ENCODE results near the gene METAP1D.
"Not testable (repeated sequence)": the region's sequence is repeated elsewhere in the genome, so short reads cannot be mapped to it uniquely, and the experiment has no call there.

The METAP1D gene

GRCh38 chr2:171999604-172000469 lies at the start of gene METAP1D:
Gene METAP1D (plus strand): TSS chr2:171999953. CDS start chr2:171999970, 17 bp downstream.
- peak; percentile 93 to 97 for DNase-seq

DNA sequence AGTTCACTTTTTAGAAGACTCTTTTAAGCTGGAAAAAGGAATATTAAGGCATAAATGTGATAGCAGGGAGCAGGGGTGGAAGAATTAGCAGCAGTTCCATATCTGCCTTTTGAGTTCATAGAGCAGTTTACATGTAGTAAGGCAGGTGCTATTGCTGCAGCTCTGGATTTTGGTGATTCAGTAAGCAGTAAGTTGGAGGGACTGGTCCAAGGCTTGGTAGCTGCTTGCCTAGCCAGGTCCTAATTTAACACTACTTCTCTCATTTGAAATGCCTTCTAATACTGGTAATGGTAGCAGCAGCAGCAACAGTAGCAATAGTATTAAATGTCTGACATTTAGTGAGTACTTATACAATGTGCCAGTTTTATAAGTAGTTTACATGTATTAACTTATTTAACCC lies 47.5 kb upstream of the METAP1D start:
- no peak for DNase-seq

DNA sequence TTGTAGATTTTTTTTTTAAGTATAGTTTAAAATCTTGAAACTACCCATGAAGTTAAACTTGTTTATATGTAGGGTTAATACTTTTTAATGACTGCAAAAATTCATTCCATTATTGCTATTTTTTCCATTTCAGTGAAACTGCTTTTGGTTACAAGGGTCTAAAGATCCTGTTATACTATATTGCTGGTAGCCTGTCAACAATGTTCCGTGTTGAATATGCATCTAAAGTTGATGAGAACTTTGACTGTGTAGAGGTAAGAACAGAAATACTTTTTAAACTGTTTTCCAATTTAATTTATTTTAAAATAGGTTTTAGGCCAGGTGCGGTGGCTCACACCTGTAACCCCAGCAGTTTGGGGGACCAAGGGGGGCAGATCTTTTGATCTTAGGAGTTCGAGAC lies 47.0 kb upstream of the METAP1D start:
- no peak for DNase-seq

DNA sequence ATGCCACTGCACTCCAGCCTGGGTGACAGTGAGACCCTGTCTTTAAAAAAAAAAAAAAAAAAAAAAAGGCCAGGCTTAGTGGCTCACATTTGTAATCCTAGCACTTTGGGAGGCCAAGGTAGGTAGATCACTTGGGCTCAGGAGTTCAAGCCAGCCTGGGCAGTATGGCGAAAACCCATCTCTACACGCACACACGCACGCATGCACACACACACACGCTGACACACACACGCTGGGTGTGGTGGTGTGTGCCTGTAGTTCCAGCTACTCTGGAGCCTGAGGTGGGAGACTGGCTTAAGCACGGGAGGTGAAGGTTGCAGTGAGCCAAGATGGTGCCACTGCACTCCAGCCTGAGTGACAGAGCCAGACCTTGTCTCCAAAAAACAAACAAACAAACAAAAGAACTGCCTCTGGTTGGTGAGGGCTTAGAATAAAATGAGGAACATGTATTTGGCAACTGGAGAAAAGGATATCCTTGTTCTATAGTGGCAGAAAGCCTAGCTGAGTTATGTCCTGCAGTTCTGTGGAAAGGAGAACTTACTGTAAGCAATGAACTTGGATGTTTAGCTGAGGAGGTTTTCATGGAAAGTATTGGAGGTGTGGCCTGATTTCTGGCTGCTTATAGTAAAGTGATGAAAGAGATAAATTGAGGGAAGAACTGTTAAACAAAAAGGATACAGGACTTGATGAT lies 43.5 kb upstream of the METAP1D start:
- DNase-seq, result no peak

DNA sequence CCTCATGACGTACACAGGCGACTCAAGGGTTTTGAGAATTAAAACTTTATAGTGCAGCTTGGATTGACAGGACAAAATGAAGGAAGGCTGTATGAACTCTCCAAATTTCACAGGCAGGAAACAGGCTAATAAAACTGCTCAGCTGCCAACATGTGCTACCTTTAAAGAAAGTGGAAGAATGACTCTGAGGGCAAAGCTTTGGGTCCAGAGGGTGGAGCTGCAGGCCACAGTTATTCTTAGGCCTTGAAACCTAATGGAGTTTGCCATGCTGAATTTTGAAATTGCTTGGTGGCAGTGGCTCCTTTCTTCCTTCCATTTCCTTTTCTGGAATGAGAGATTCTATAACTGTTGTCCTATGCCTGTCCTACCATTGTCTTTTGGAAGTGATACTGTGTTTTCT lies 42.7 kb upstream of the METAP1D start:
- DNase-seq, result peak in 1 of 2 experiments; percentile 35

- no peak for DNase-seq
Observed at GRCh38 chr2:171958475-171958874, 41.3 kb upstream of the METAP1D start.

GRCh38 chr2:171959998-171960397 lies 39.8 kb upstream of the METAP1D start:
- no peak for DNase-seq

GRCh38 chr2:171960570-171960969 lies 39.2 kb upstream of the METAP1D start:
- DNase-seq, result no peak

DNA sequence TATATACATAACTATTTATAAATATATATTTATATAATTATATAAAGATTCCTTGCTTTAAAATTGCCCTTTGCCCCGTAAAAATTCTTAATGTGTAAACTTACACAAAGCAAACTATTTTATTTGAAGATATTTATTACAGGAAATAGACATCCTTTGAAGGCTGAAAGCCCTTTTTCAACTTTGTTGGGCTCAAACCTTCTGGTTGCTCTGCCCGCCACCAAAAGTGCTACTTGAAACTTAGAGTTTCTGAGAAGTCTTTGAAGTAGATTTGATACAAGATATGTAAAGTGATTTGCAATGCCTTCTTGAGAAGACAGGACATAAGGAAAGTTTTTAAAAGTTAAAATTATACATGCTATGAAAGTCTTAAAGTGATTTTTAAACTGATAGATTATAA lies 36.6 kb upstream of the METAP1D start:
- no peak for DNase-seq

DNA sequence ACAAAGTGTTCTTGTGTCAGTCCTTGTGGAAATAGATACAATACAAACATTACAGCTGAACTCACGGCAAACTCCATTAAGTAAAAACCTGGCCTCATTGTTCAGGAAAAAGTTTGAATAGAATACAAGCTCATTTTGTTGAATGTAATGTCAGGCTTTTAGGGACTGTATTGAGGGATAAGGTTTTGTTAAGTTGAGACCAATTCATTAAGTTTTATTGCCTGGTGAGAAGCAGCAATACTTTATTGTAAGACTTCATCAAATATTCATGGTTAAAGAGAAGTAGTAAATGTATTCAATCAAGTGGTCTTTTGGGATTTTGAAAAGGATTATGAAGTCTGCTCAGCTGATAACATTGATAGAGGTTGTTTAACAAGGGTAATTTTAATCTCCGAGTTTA lies 35.4 kb upstream of the METAP1D start:
- DNase-seq, result peak in 1 of 2 experiments; percentile 30

GRCh38 chr2:171965238-171965637 lies 34.5 kb upstream of the METAP1D start:
- no peak for DNase-seq

GRCh38 chr2:171965661-171966060 lies 34.1 kb upstream of the METAP1D start:
- DNase-seq, result no peak

DNA sequence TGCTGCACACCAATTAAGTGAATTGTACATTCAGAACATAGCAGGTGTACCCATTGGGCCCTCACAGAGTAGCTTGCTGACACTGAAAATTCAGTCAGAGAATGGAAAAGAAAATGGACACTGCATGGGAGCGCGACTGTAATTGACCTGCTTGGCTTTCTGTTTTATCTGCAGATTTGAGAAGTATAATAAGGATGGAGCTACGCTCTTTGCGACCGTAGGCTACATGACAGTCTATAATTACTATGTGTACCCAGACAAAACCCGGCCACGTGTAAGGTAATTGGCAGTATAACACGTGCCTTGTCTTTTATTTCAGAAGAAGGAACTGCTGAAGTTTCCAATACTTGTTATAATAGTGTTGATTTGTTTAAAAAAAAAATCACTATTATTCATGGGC lies 33.5 kb upstream of the METAP1D start:
- peak; percentile 79 to 96 for DNase-seq

GRCh38 chr2:171966688-171967087 lies 33.1 kb upstream of the METAP1D start:
- peak in 1 of 2 experiments; percentile 24 for DNase-seq

- DNase-seq, result no peak
Observed at GRCh38 chr2:171968509-171968908, 31.2 kb upstream of the METAP1D start.

- DNase-seq, result no peak
Observed at GRCh38 chr2:171972329-171972982, 27.3 kb upstream of the METAP1D start.

DNA sequence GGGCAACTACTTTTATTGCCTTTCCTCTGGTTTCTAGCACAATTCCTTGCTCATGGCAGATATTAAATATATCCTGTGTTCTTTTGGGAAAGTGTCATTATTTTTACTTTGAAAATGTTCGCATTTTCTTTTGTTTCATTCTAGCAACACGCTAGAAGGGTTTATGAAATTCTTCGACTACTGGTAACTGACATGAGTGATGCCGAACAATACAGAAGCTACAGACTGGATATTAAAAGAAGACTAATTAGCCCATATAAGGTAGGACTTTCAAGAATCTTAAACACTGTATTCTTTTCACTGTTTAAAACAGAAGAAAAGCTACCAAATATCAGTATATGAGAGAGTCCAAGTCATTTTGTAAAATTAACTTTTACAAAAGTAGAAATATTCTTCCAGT lies 20.6 kb upstream of the METAP1D start:
- no peak for DNase-seq

DNA sequence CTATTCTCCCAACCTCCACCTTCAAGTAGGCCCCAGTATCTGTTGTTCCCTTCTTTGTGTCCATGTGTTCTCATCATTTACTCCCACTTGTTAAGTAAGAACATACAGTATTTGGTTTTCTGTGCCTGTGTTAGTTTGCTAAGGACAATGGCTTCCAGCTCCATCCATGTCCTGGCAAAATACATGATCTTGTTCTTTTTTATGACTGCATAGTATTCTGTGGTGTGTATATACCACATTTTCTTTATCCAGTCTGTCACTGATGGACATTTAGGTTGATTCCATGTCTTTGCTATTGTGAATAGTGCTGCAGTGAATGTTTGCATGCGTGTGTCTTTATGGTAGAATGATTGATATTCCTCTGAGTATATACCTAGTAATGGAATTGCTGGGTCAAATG lies 15.8 kb upstream of the METAP1D start:
- DNase-seq, result not testable (repeated sequence)

GRCh38 chr2:171985076-171985475 lies 14.7 kb upstream of the METAP1D start:
- DNase-seq, result no peak

DNA sequence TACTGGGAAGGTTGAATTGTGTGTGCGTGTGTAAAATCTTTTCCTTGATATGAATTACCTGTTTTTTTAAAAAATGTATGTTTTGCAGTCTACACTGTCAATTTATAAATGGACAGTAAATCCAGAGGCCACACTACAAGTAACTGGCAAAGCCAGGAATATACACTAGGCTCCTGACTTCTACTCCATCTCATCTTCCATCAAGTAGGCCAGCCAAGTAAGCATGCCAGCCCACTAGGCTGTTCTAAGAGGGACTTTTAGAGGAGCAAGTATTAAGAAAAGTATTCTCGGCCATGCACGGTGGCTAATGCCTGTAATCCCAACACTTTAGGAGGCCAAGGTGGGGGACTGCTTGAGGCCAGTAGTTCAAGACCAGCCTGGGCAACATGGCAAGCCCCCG lies 13.0 kb upstream of the METAP1D start:
- DNase-seq, result no peak

DNA sequence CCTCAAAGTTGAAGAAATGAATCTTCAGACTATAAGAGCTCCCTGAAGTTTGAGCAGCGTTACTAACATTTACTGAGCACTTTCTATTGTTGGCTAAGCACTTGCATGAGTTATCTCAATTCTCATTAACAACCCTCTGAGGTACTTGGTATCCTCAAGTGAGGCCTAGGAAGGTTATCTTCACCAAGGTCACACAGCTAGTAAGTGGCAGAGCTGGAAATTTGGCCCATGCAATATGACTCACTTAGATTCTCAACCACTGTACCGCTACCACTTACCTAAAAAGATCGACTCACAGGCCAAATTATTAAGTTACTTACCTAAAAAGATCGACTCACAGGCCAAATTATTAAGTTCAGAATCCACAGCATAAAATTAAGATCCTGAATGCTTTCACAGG lies 8.7 kb upstream of the METAP1D start:
- DNase-seq, result no peak

DNA sequence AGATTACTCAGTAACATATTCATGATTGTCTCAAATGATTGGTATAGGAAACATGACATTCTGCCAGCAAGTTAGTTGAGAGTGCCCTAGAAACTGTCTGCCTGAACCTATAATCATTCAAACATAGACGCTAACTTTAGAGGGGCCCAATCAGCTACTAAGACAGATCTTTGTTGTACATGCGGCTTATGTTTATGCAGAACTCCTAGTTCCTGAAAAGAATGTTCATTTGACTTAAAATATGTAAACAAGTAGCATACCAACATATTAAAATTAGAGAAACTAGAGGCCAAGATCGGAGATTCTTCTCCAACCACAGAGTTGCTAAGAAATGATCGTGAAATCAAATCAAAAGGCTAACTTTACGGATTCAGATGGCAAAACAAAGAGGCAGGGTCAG lies 4.2 kb upstream of the METAP1D start:
- no peak for DNase-seq

DNA sequence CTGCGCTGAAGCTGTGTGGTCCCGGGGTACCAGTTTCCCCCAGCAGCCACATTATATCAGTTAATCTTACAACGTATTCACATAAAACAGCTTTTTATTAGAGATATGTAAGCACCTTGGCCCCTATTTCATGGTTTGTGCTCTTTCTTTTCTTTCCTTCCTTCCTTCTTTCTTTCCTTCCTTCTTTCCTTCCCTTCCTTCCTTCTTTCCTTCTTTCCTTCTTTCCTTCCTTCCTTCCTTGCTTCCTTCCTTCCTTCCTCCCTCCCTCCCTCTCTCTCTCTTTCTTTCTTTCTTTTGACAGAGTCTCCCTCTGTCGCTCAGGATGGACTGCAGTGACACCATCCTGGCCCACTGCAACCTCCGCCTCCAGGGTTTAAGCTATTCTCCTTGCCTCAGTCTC lies 3.7 kb upstream of the METAP1D start:
- no peak for DNase-seq

GRCh38 chr2:171997031-171997430 lies 2.7 kb upstream of the METAP1D start:
- not testable (repeated sequence) for DNase-seq

All from NCI-H2081 (cell line).